ENCODE measurements around the gene LRRC7. TPM values are rescaled to one million over a fixed set of nuclear protein-coding genes. Genes with fewer than 3 reads are reported as not detected.

LRRC7 gene
- polyA plus RNA-seq, 1 experiment, result not detected

GRCh38 chr1:70092526-70092925 is 524.8 kb downstream of the LRRC7 start:
- Histone ChIP-seq H3K9me3 (ENCODE audit: control insufficient read depth, insufficient read depth, low read length) (no peaks in the 10 kb centered on the region), H3K27me3 (ENCODE audit: control insufficient read depth, insufficient read depth, low read length) (no peaks in the 10 kb centered on the region), H3K27ac (ENCODE audit: low read depth, low read length) (no peak overlapping the region), H3K4me3 (ENCODE audit: low read depth, low read length) (no peak overlapping the region)
- CTCF ChIA-PET, result no interaction called here
- POLR2A ChIA-PET, result no interaction called here
- no peak for DNase-seq (ENCODE audit: low read depth, low spot score)
- no peak for TF ChIP-seq CTCF (IDR thresholded peaks at IDR 0.05; ENCODE audit: low read depth, low read length)

GRCh38 chr1:70093250-70093975 is 525.7 kb downstream of the LRRC7 start:
- ChIA-PET POLR2A (no interaction called here), CTCF (interaction anchor here (1.1 kb wide), 1 partner anchor 11 kb away, joined by 4 read pairs; no protein-coding TSS in a partner anchor)
- Histone ChIP-seq H3K27me3 (ENCODE audit: control insufficient read depth, insufficient read depth, low read length) (no peaks in the 10 kb centered on the region), H3K4me3 (ENCODE audit: low read depth, low read length) (no peak overlapping the region), H3K9me3 (ENCODE audit: control insufficient read depth, insufficient read depth, low read length) (no peaks in the 10 kb centered on the region), H3K27ac (ENCODE audit: low read depth, low read length) (no peak overlapping the region)
- no peak for DNase-seq (ENCODE audit: low read depth, low spot score)
- no peak for TF ChIP-seq CTCF (IDR thresholded peaks at IDR 0.05; ENCODE audit: low read depth, low read length)

DNA sequence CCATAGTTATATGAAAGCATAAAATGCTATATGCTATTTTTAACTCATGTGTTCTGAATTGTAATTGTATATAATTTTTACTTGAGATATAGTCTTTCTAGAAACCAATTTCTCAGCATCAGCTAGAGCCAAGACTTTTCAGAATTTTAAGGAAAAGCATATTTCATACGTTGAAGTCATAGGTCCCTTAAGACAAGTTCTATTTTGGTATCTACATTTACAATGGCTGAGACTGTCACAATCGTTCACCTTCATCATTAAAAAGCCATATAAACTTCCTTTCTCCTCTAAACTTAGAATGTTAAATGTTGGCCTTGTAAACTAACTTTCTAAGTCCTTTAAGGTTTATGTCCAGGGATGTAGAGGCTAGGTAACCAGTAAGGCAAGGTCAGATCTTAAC is 533.5 kb downstream of the LRRC7 start:
- no peak for DNase-seq (ENCODE audit: low read depth, low spot score)
- Histone ChIP-seq H3K27ac (ENCODE audit: low read depth, low read length) (no peak overlapping the region), H3K27me3 (ENCODE audit: control insufficient read depth, insufficient read depth, low read length) (no peaks in the 10 kb centered on the region), H3K9me3 (ENCODE audit: control insufficient read depth, insufficient read depth, low read length) (no peaks in the 10 kb centered on the region), H3K4me3 (ENCODE audit: low read depth, low read length) (no peak overlapping the region)
- no peak for TF ChIP-seq CTCF (IDR thresholded peaks at IDR 0.05; ENCODE audit: low read depth, low read length)
- CTCF ChIA-PET, result interaction anchor here (1.3 kb wide), 1 partner anchor 32 kb away, joined by 4 read pairs; no protein-coding TSS in a partner anchor
- POLR2A ChIA-PET, result no interaction called here

GRCh38 chr1:70101774-70102173 is 534.1 kb downstream of the LRRC7 start:
- H3K27ac ChIP-seq (ENCODE audit: low read depth, low read length), result no peak overlapping the region
- ChIA-PET CTCF (interaction anchor here (1.3 kb wide), 1 partner anchor 32 kb away, joined by 4 read pairs; no protein-coding TSS in a partner anchor), POLR2A (no interaction called here)
- H3K4me3 ChIP-seq (ENCODE audit: low read depth, low read length), result no peak overlapping the region
- DNase-seq (ENCODE audit: low read depth, low spot score), result no peak
- H3K27me3 ChIP-seq (ENCODE audit: control insufficient read depth, insufficient read depth, low read length), result no peaks in the 10 kb centered on the region
- TF ChIP-seq CTCF (IDR thresholded peaks at IDR 0.05; ENCODE audit: low read depth, low read length), result no peak
- H3K9me3 ChIP-seq (ENCODE audit: control insufficient read depth, insufficient read depth, low read length), result no peaks in the 10 kb centered on the region

DNA sequence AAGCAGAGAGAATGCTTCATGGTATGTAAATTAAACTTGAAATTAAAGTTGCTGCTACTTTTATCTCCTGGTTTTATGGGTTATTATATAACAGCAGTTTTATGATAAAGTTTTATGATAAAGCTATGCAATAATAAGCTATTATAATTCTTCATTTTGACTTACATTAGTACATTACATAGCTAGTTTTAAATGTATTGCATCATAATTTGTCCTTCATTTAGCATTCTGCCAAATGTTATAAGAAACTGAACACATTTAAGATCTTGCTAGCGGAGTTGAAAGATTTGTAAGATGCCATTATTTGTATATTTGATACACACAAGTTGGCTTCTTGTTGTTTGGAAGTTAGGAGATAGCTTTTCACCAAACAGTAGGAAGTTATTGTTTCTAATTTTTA is 536.0 kb downstream of the LRRC7 start:
- no peak for TF ChIP-seq CTCF (IDR thresholded peaks at IDR 0.05; ENCODE audit: low read depth, low read length)
- no peak overlapping the region for H3K4me3 ChIP-seq (ENCODE audit: low read depth, low read length)
- H3K27ac ChIP-seq (ENCODE audit: low read depth, low read length), result no peak overlapping the region
- H3K9me3 ChIP-seq (ENCODE audit: control insufficient read depth, insufficient read depth, low read length), result no peaks in the 10 kb centered on the region
- CTCF ChIA-PET, result interaction anchor here (0.6 to 1.3 kb wide), 3 partner anchors 10 to 409 kb away, joined by 3 to 4 read pairs (median 3); no protein-coding TSS in a partner anchor
- no peaks in the 10 kb centered on the region for H3K27me3 ChIP-seq (ENCODE audit: control insufficient read depth, insufficient read depth, low read length)
- DNase-seq (ENCODE audit: low read depth, low spot score), result no peak
- POLR2A ChIA-PET, result no interaction called here

All from AG04450 (cell line).